Adrenal gland (tissue), 12 donors: Measurements from ENCODE around the gene GFOD1. TPM values are rescaled to one million over a fixed set of nuclear protein-coding genes. Genes with fewer than 3 reads are reported as not detected.

Source experiments
- DNase-seq, 7 donors: peaks; one replicate each; pipeline ENCODE4 v3.0.0-alpha.2; 2019 to 2020
- H3K27ac ChIP-seq, 5 donors: fragments of 200-600 bp; sonication (generic) in 4 of 5; 1 replicate in 3 of 5; 2 replicates in 2 of 5; pipeline versions ENCODE4 v1.5.1 to v1.8.0; 2016 to 2020; ENCODE audit warnings: mild to moderate bottlenecking in 1 of 5
- H3K27me3 ChIP-seq: fragments of 200-600 bp; 2 replicates; pipeline ENCODE4 v1.8.0; 2021
- H3K36me3 ChIP-seq, 2 donors: fragments of 200-600 bp; replicated peaks in 1 of 2; 1 replicate in 1 of 2; 2 replicates in 1 of 2; pipeline versions ENCODE4 v1.5.1 to v1.8.0; 2018 to 2022
- H3K4me1 ChIP-seq, 2 donors: fragments of 200-600 bp; replicated peaks in 1 of 2; 1 replicate in 1 of 2; 2 replicates in 1 of 2; pipeline versions ENCODE4 v1.5.1 to v1.8.0; 2018 to 2021
- H3K4me3 ChIP-seq, 4 donors: fragments of 200-600 bp; sonication (generic) in 3 of 4; one replicate each; pipeline ENCODE4 v1.5.1; 2016 to 2018
- H3K9me3 ChIP-seq, 3 donors: fragments of 200-600 bp; sonication (generic) in 1 of 3; replicated peaks in 1 of 3; 1 replicate in 2 of 3; 2 replicates in 1 of 3; pipeline versions ENCODE4 v1.5.1 to v1.8.0; 2016 to 2021
- CTCF ChIP-seq, 6 experiments: fragments of 450-650 bp in 4 of 6; fragments of 200-600 bp in 2 of 6; sonication (generic) in 1 of 6; IDR thresholded peaks; 1 replicate in 5 of 6; 2 replicates in 1 of 6; pipeline versions ENCODE4 v1.5.1 to v1.8.0; 2016 to 2021; ENCODE audit warnings: antibody characterized with exemption in 6 of 6, mild to moderate bottlenecking in 2 of 6, moderate library complexity in 1 of 6
- POLR2A ChIP-seq, 2 donors: fragments of 450-650 bp; IDR thresholded peaks; one replicate each; pipeline ENCODE4 v1.6.1; 2017; ENCODE audit warnings: antibody characterized with exemption in 2 of 2, mild to moderate bottlenecking in 2 of 2, moderate library complexity in 1 of 2
- WGBS, 4 donors: extraction: QIAGEN DNeasy Blood & Tissue Kit in 2 of 4; methylation state at CpG; one replicate each; pipeline versions ENCODE4 v1.1.5 to v1.1.7; 2013 to 2017; 5-methylcytosine and 5-hydroxymethylcytosine counted together
- intact Hi-C, 2 donors: fragments of 100-400 bp; cut with DNase I; formaldehyde crosslinking; loops; one replicate each; pipeline versions ENCODE4 v1.14.1 to v1.15.0; 2022 to 2023
- polyA plus RNA-seq, 3 donors: library from polyadenylated mRNA; stranded (reverse); fragments of 200-250 nt in 2 of 3; fragments of 350-450 nt in 1 of 3; fragmentation: Illumina TruSeq in 1 of 3; extraction: RNeasy Lipid Tissue Mini Kit (QIAGEN cat#74804) in 1 of 3; gene quantifications; one replicate each; pipeline ENCODE4 v1.2.3, GENCODE V29; 2013 to 2014
- total RNA-seq, 9 donors: library from RNA; depleted of rRNA in 4 of 9; stranded (reverse); fragments of >200 nt in 4 of 9; fragments of 120-200 nt in 1 of 9; fragmentation: NEBNext Ultra II Directional in 1 of 9; extraction: Animal tissue kit (Norgen Biotek cat#: 25700) in 1 of 9; gene quantifications; one replicate each; pipeline versions ENCODE4 v1.1.0 to v1.2.4, GENCODE V29; 2013 to 2023
- donor health status: healthy with polysubstance abuse.
- donor health status: Bipolar disorder and iron deficiency.
- donor health status: DM: yes; HTN: yes; CAD: no.
- donor health status: DM: no; HTN: no; CAD: no.
- donor health status: DM: no; HTN: no; CAD: no.
- donor health status: DM: yes; HTN: yes; CAD: no.

GFOD1 gene
- total and polyA plus RNA-seq, 12 donors = 1.9 to 7.7 (median 4.1) TPM

GRCh38 chr6:13396241-13396792 lies 91.1 kb downstream of the GFOD1 start:
- peak in 1 of 7 donors; percentile 35 for DNase-seq
- Histone ChIP-seq H3K36me3 (no peaks in the 10 kb centered on the region), H3K27me3 (peaks cover 36% of the 10 kb centered on the region), H3K27ac (peak overlapping the region in 1 of 5 donors; percentile 62), H3K4me1 (peaks cover 3 to 22% of the 10 kb centered on the region in 2 donors), H3K9me3 (no peaks in the 10 kb centered on the region), H3K4me3 (no peak overlapping the region)
- WGBS, 4 donors = 79 to 89% (median 87%) methylated on average over 3 of the region's 3 CpGs
- no peak for TF ChIP-seq POLR2A (IDR thresholded peaks at IDR 0.05)
- intact Hi-C loops = no loop called here

DNA sequence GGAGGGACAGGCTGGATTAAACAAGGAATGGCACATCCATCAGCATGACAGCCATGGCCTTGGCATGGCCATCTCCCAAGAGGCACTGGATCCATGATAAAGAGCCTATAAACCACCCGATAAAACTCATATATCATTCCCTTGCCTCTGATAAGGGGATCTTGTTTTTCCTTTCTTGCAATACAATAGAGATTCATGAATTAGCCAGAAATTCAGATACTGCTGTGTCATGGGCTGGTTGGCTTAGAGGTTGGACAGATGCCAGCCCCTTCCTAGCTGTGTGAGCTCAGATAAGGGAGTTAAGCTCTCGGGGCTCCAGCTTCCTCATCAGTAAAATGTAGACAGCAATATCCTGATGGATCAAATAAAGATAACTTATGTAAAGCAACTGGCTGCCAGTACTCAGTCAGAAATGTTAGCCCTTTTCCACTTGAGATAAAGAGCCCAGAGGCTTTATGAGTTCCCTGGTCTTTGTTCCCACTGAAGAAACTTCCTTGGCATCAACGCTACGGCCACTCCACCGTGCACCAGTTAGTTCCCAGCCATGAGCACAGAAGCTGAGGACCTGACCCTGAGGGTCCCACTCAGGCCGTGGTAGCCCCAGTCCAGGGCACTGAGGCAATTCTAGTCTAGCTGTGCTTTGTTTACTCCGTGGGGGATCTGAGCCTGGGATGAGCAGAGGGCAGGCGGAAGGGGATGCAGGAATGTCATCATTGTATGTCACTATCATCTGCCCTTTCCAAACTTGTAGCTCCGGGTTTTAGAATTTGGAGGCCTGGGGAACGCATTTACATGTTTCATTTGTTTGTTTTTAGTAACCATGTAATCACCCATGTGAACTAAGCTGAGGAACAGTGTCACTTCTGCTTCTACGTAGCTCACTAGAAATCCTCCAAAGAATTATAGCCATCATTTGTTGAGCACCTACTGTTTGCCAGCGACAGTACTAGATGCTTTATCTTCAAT lies 91.8 kb downstream of the GFOD1 start:
- Histone ChIP-seq H3K4me1 (peaks cover 3 to 22% of the 10 kb centered on the region in 2 donors), H3K4me3 (no peak overlapping the region), H3K27ac (peak overlapping the region in 2 of 5 donors; percentile 32 to 62), H3K36me3 (no peaks in the 10 kb centered on the region), H3K9me3 (no peaks in the 10 kb centered on the region), H3K27me3 (peaks cover 30% of the 10 kb centered on the region)
- peak; percentile 80 to 96 (median 93) for DNase-seq
- 36 to 45% (median 41%) methylated on average over 11 to 12 of the region's 12 CpGs for WGBS, 4 donors
- no peak for TF ChIP-seq POLR2A (IDR thresholded peaks at IDR 0.05)
- no peak for TF ChIP-seq CTCF (IDR thresholded peaks at IDR 0.05)
- intact Hi-C loops = no loop called here

DNA sequence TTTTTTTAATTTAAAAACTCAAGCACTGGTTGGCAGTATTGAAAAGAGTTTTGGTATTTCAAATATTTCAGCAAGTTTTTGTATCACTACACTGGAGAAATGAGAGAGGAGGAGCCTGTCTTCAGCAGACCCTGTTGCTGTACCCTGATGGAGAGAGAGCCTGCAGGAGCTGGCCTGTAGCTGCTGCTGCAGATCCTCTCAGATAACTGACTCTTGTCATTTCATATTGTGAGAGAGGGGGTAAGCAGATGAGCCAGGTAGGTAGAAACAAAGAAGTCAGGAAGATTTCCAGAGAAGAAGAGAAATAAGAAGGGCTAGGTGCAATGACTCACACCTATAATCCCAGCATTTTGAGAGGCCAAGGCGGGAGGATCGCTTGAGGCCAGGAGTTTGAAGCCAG lies 94.9 kb downstream of the GFOD1 start:
- no peaks in the 10 kb centered on the region for H3K36me3 ChIP-seq
- 37 to 97% (median 59%) methylated on average over 2 of the region's 2 CpGs for WGBS, 4 donors
- TF ChIP-seq POLR2A (IDR thresholded peaks at IDR 0.05) (no peak), CTCF (IDR thresholded peaks at IDR 0.05) (no peak)
- H3K4me3 ChIP-seq = no peak overlapping the region
- H3K27me3 ChIP-seq = peaks cover 11% of the 10 kb centered on the region
- no peaks in the 10 kb centered on the region for H3K9me3 ChIP-seq
- H3K27ac ChIP-seq = no peak overlapping the region
- intact Hi-C loops = no loop called here
- peaks cover 3 to 22% of the 10 kb centered on the region in 2 donors for H3K4me1 ChIP-seq
- DNase-seq = peak in 1 of 7 donors; percentile 34

DNA sequence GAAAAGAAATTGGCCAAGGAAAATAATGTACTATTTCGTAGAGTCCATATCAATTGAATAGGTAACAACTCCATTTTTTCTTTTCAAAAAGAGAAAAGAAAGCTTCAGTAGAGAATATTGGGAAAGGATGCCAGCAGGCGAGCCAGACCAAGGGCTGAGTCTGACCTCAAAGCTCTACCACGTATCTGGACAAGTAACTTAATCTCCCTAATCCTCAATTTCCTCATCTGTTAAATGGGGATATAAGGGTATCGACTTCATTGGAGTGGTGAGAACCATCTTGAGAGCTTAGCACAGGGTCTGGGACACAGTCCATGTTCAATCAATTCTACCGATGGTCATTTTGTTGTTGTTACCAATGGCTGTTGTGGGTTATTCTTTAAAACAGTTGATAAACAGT lies 95.9 kb downstream of the GFOD1 start:
- no peak for TF ChIP-seq POLR2A (IDR thresholded peaks at IDR 0.05)
- TF ChIP-seq CTCF (IDR thresholded peaks at IDR 0.05) = no peak

More for the DNA sequence above, 95.9 kb downstream of the GFOD1 start:
- WGBS, 4 donors = 86 to 91% (median 88%) methylated on average over 5 of the region's 5 CpGs
- DNase-seq = no peak
- Histone ChIP-seq H3K9me3 (no peaks in the 10 kb centered on the region), H3K4me1 (peaks cover 3 to 16% of the 10 kb centered on the region in 2 donors), H3K4me3 (no peak overlapping the region), H3K36me3 (no peaks in the 10 kb centered on the region), H3K27me3 (peaks cover 4% of the 10 kb centered on the region), H3K27ac (no peak overlapping the region)
- intact Hi-C loops = no loop called here
